SU-DHL-6 (cell line): Measurements from ENCODE around the gene SDK2.

Experiments used
- H2AFZ ChIP-seq: fragments of 200-600 bp; sonication (generic); 2 replicates; pipeline ENCODE4 v1.6.1; 2014; ENCODE audit warnings: low read depth, mild to moderate bottlenecking, moderate library complexity, mixed read lengths, antibody characterized with exemption, low read length; ENCODE audit not compliant: severe bottlenecking
- H3F3A ChIP-seq: fragments of 200-600 bp; shearing (Covaris generic); 2 replicates; pipeline ENCODE4 v1.6.0; 2016; ENCODE audit warnings: antibody characterized with exemption, mild to moderate bottlenecking; ENCODE audit not compliant: insufficient read depth
- H3K27ac ChIP-seq: fragments of 200-600 bp; sonication (generic); 2 replicates; pipeline ENCODE4 v1.5.1; 2016; ENCODE audit warnings: low read depth, mild to moderate bottlenecking, low read length, moderate library complexity, mixed read lengths
- H3K27me3 ChIP-seq: fragments of 200-600 bp; sonication (generic), shearing (Covaris generic); 2 replicates; pipeline ENCODE4 v1.6.0; 2014; ENCODE audit warnings: mild to moderate bottlenecking, low read length
- H3K36me3 ChIP-seq: fragments of 200-600 bp; sonication (generic); 2 replicates; pipeline ENCODE4 v1.6.1; 2014; ENCODE audit warnings: mild to moderate bottlenecking, low read length, mixed read lengths
- H3K4me2 ChIP-seq: fragments of 300-600, 200-600 bp; shearing (Covaris generic), sonication (generic); 2 replicates; pipeline ENCODE4 v1.6.0; 2014; ENCODE audit warnings: low read length, low read depth, mild to moderate bottlenecking; ENCODE audit not compliant: poor library complexity, severe bottlenecking
- H3K4me3 ChIP-seq: fragments of 200-600 bp; sonication (generic); 2 replicates; pipeline ENCODE4 v1.5.1; 2014; ENCODE audit warnings: antibody characterized with exemption, low read length, mild to moderate bottlenecking, mixed read lengths; ENCODE audit not compliant: insufficient read depth, poor library complexity, severe bottlenecking
- H3K79me2 ChIP-seq: fragments of 200-600 bp; sonication (generic); 2 replicates; pipeline ENCODE4 v1.6.1; 2014; ENCODE audit warnings: mild to moderate bottlenecking, low read length, moderate library complexity; ENCODE audit not compliant: insufficient read depth
- H3K9ac ChIP-seq: fragments of 200-600 bp; sonication (generic); 2 replicates; pipeline ENCODE4 v1.7.0; 2014; ENCODE audit warnings: mild to moderate bottlenecking, low read length
- H3K9me2 ChIP-seq: fragments of 200-600 bp; sonication (generic); replicated peaks from 2 replicates; pipeline ENCODE4 v1.6.1; 2014; ENCODE audit warnings: low read length; ENCODE audit not compliant: insufficient read depth
- H3K9me3 ChIP-seq: fragments of 200-600 bp; sonication (generic); 2 replicates; pipeline ENCODE4 v1.6.1; 2014; ENCODE audit warnings: low read length, mixed read lengths; ENCODE audit not compliant: insufficient read depth
- H4K20me1 ChIP-seq: fragments of 200-600 bp; sonication (generic); 2 replicates; pipeline ENCODE4 v1.6.1; 2014; ENCODE audit warnings: low read depth, mild to moderate bottlenecking, antibody characterized with exemption, low read length, moderate library complexity, mixed read lengths
- CTCF ChIP-seq: fragments of 200-600 bp; sonication (generic); IDR thresholded peaks from one replicate; pipeline ENCODE4 v1.5.1; 2017; ENCODE audit warnings: antibody characterized with exemption, mild to moderate bottlenecking, low read length, moderate library complexity; ENCODE audit not compliant: insufficient read depth, poor library complexity, severe bottlenecking
- EZH2phosphoT487 ChIP-seq: fragments of 200-600 bp; sonication (generic), shearing (Covaris generic); conservative IDR thresholded peaks from 2 replicates; pipeline ENCODE4 v1.6.1; 2018; ENCODE audit warnings: mild to moderate bottlenecking, antibody characterized with exemption, low read length, moderate library complexity, mixed read lengths

The SDK2 gene

DNA sequence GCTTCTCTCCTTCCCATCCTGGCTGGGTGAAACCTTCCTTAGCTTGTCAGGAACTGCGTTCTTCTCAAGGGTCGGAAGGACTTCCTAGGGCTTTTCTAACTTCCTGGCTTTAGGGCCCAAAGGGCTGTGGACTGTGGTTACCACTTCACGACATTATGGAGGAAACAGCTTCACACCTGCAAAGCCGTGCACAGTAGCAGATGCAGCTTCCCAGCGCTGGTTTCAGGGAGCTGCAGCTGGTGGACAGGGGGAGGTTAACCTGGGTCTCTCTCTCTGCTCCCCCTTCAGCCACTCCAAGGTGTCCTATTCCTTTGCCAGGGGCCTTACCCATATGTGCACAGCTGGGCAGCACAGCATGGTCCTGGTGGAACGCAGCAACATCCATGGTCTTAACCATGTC, 176.6 kb downstream of the SDK2 start:
- Histone ChIP-seq H3K27ac (no peak overlapping the region), H3K36me3 (no peaks in the 10 kb centered on the region), H3K4me2 (no peak overlapping the region), H3K4me3 (no peak overlapping the region), H3K9me2 (no peaks in the 10 kb centered on the region), H3K9ac (no peak overlapping the region), H2AFZ (no peak overlapping the region), H4K20me1 (no peaks in the 10 kb centered on the region), H3K79me2 (no peaks in the 10 kb centered on the region), H3K9me3 (no peaks in the 10 kb centered on the region), H3F3A (no peaks in the 10 kb centered on the region), H3K27me3 (no peaks in the 10 kb centered on the region; the same call in 1 of the 2 replicates)
- TF ChIP-seq EZH2phosphoT487 (no peak), CTCF (no peak)

- no peak overlapping the region for H3K4me3 ChIP-seq
- no peaks in the 10 kb centered on the region for H3K9me3 ChIP-seq
- no peak overlapping the region for H3K4me2 ChIP-seq
- no peaks in the 10 kb centered on the region for H3K36me3 ChIP-seq
- H4K20me1 ChIP-seq, result no peaks in the 10 kb centered on the region
- no peaks in the 10 kb centered on the region for H3K79me2 ChIP-seq
- H3F3A ChIP-seq, result no peaks in the 10 kb centered on the region
- no peak overlapping the region for H3K9ac ChIP-seq
- no peak overlapping the region for H2AFZ ChIP-seq
- no peaks in the 10 kb centered on the region for H3K9me2 ChIP-seq
- no peak for TF ChIP-seq EZH2phosphoT487
- TF ChIP-seq CTCF, result no peak
- H3K27me3 ChIP-seq, result no peaks in the 10 kb centered on the region; the same call in 1 of the 2 replicates
- no peak overlapping the region for H3K27ac ChIP-seq
Observed at GRCh38 chr17:73466704-73467433, 177.4 kb downstream of the SDK2 start.

- Histone ChIP-seq H3K4me3 (no peak overlapping the region), H2AFZ (no peak overlapping the region), H3K9me3 (no peaks in the 10 kb centered on the region), H4K20me1 (no peaks in the 10 kb centered on the region), H3K4me2 (no peak overlapping the region), H3F3A (no peaks in the 10 kb centered on the region), H3K79me2 (no peaks in the 10 kb centered on the region), H3K9ac (no peak overlapping the region), H3K27ac (no peak overlapping the region), H3K9me2 (no peaks in the 10 kb centered on the region), H3K27me3 (no peaks in the 10 kb centered on the region; the same call in 1 of the 2 replicates), H3K36me3 (no peaks in the 10 kb centered on the region)
- TF ChIP-seq CTCF (no peak), EZH2phosphoT487 (no peak)
Observed at GRCh38 chr17:73465953-73466230, 178.4 kb downstream of the SDK2 start.
